Immature natural killer cell (primary cell): ENCODE data around the gene SYNPO. TPM values are rescaled to one million over a fixed set of nuclear protein-coding genes. Genes with fewer than 3 reads are reported as not detected.

Source experiments
- DNase-seq, 3 donors: peaks; one replicate each; pipeline ENCODE4 v3.0.0; 2022; ENCODE audit warnings: mixed read lengths in 1 of 3
- H3K27ac Mint-ChIP-seq, 6 donors: one replicate each; pipeline ENCODE4 v1.8.0; 2020; ENCODE audit warnings: mixed read lengths in 6 of 6, mild to moderate bottlenecking in 5 of 6, inconsistent platforms in 4 of 6, moderate library complexity in 3 of 6
- H3K27me3 Mint-ChIP-seq, 3 donors: one replicate each; pipeline ENCODE4 v1.8.0; 2020 to 2021; ENCODE audit warnings: low read depth in 3 of 3, mild to moderate bottlenecking in 3 of 3, mixed read lengths in 3 of 3, moderate library complexity in 3 of 3, inconsistent platforms in 1 of 3
- H3K36me3 Mint-ChIP-seq, 3 donors: one replicate each; pipeline ENCODE4 v1.8.0; 2020; ENCODE audit warnings: mixed read lengths in 3 of 3, inconsistent platforms in 2 of 3, mild to moderate bottlenecking in 2 of 3
- H3K4me1 Mint-ChIP-seq, 2 donors: one replicate each; pipeline ENCODE4 v1.8.0; 2020; ENCODE audit warnings: inconsistent platforms in 2 of 2, mild to moderate bottlenecking in 2 of 2, mixed read lengths in 2 of 2, moderate library complexity in 1 of 2
- H3K4me3 Mint-ChIP-seq, 5 donors: one replicate each; pipeline ENCODE4 v1.8.0; 2020; ENCODE audit warnings: mild to moderate bottlenecking in 5 of 5, mixed read lengths in 5 of 5, inconsistent platforms in 3 of 5, moderate library complexity in 3 of 5
- H3K9me3 Mint-ChIP-seq, 6 donors: one replicate each; pipeline ENCODE4 v1.8.0; 2020; ENCODE audit warnings: mild to moderate bottlenecking in 6 of 6, mixed read lengths in 6 of 6, inconsistent platforms in 4 of 6, moderate library complexity in 3 of 6
- polyA plus RNA-seq, 3 donors: library from polyadenylated mRNA; unstranded; fragments of 300-500 nt; fragmentation: Illumina TruSeq; gene quantifications; one replicate each; pipeline ENCODE4 v1.2.3, GENCODE V29; 2021

SYNPO gene
- polyA plus RNA-seq, 3 donors from 2014 or later = not detected

- H3K4me1 Mint-ChIP-seq = peaks cover 7 to 11% of the 10 kb centered on the region in 2 donors
- H3K27me3 Mint-ChIP-seq = peaks cover 4 to 18% (median 13%) of the 10 kb centered on the region in 3 donors
- H3K36me3 Mint-ChIP-seq = no peaks in the 10 kb centered on the region
- no peaks in the 10 kb centered on the region for H3K9me3 Mint-ChIP-seq
- peak overlapping the region; percentile 79 to 93 (median 85) for H3K4me3 Mint-ChIP-seq
- H3K27ac Mint-ChIP-seq = no peak overlapping the region
- no peak for DNase-seq
These were observed 16.6 kb upstream of the SYNPO start for GRCh38 chr5:150623878-150624216.

- H3K4me1 Mint-ChIP-seq = peaks cover 7 to 11% of the 10 kb centered on the region in 2 donors
- H3K36me3 Mint-ChIP-seq = no peaks in the 10 kb centered on the region
- H3K27me3 Mint-ChIP-seq = peaks cover 4 to 18% (median 12%) of the 10 kb centered on the region in 3 donors
- H3K9me3 Mint-ChIP-seq = no peaks in the 10 kb centered on the region
- peak overlapping the region in 1 of 6 donors; percentile 78 for H3K27ac Mint-ChIP-seq
- H3K4me3 Mint-ChIP-seq = peak overlapping the region; percentile 79 to 93 (median 85)
- no peak for DNase-seq
These were observed 15.9 kb upstream of the SYNPO start for GRCh38 chr5:150624334-150625163.

- Mint-ChIP-seq H3K27me3 (peaks cover 4 to 18% (median 12%) of the 10 kb centered on the region in 3 donors), H3K4me1 (peaks cover 7 to 11% of the 10 kb centered on the region in 2 donors), H3K4me3 (no peak overlapping the region), H3K9me3 (no peaks in the 10 kb centered on the region), H3K27ac (no peak overlapping the region), H3K36me3 (no peaks in the 10 kb centered on the region)
- DNase-seq = no peak
These were observed 15.3 kb upstream of the SYNPO start for GRCh38 chr5:150625164-150625535.

GRCh38 chr5:150625831-150626746 is 14.4 kb upstream of the SYNPO start:
- DNase-seq = no peak
- Mint-ChIP-seq H3K4me3 (peak overlapping the region in 2 of 5 donors; percentile 6 to 39), H3K27ac (no peak overlapping the region), H3K27me3 (peaks cover 4 to 18% (median 13%) of the 10 kb centered on the region in 3 donors), H3K9me3 (no peaks in the 10 kb centered on the region), H3K36me3 (no peaks in the 10 kb centered on the region), H3K4me1 (peaks cover 7 to 11% of the 10 kb centered on the region in 2 donors)

GRCh38 chr5:150626853-150627276 is 13.6 kb upstream of the SYNPO start:
- H3K4me3 Mint-ChIP-seq = no peak overlapping the region
- H3K27me3 Mint-ChIP-seq = peaks cover 4 to 18% (median 13%) of the 10 kb centered on the region in 3 donors
- no peaks in the 10 kb centered on the region for H3K36me3 Mint-ChIP-seq
- no peak for DNase-seq
- peaks cover 7 to 11% of the 10 kb centered on the region in 2 donors for H3K4me1 Mint-ChIP-seq
- H3K9me3 Mint-ChIP-seq = no peaks in the 10 kb centered on the region
- H3K27ac Mint-ChIP-seq = no peak overlapping the region

- Mint-ChIP-seq H3K4me3 (no peak overlapping the region), H3K9me3 (no peaks in the 10 kb centered on the region), H3K27me3 (peaks cover 4 to 17% (median 13%) of the 10 kb centered on the region in 3 donors), H3K4me1 (peaks cover 7 to 11% of the 10 kb centered on the region in 2 donors), H3K36me3 (no peaks in the 10 kb centered on the region), H3K27ac (no peak overlapping the region)
- DNase-seq = no peak
These were observed 12.5 kb upstream of the SYNPO start for GRCh38 chr5:150627731-150628545.

- H3K36me3 Mint-ChIP-seq = no peaks in the 10 kb centered on the region
- peaks cover 7 to 10% (median 9%) of the 10 kb centered on the region in 3 donors for H3K27me3 Mint-ChIP-seq
- H3K4me3 Mint-ChIP-seq = no peak overlapping the region
- no peak overlapping the region for H3K27ac Mint-ChIP-seq
- DNase-seq = no peak
- H3K9me3 Mint-ChIP-seq = no peaks in the 10 kb centered on the region
- H3K4me1 Mint-ChIP-seq = peaks cover 5 to 6% of the 10 kb centered on the region in 2 donors
These were observed 11.4 kb upstream of the SYNPO start for GRCh38 chr5:150628936-150629485.

- no peak overlapping the region for H3K27ac Mint-ChIP-seq
- H3K27me3 Mint-ChIP-seq = peaks cover 8 to 9% (median 8%) of the 10 kb centered on the region in 3 donors
- H3K36me3 Mint-ChIP-seq = no peaks in the 10 kb centered on the region
- no peaks in the 10 kb centered on the region for H3K9me3 Mint-ChIP-seq
- H3K4me3 Mint-ChIP-seq = no peak overlapping the region
- H3K4me1 Mint-ChIP-seq = peaks cover 0 to 1% of the 10 kb centered on the region in 2 donors
- DNase-seq = no peak
These were observed 10.4 kb upstream of the SYNPO start for GRCh38 chr5:150630016-150630415.

- Mint-ChIP-seq H3K27ac (no peak overlapping the region), H3K36me3 (no peaks in the 10 kb centered on the region)
These were observed 9.8 kb upstream of the SYNPO start for GRCh38 chr5:150630461-150631325.

GRCh38 chr5:150631326-150631701 is 9.1 kb upstream of the SYNPO start:
- Mint-ChIP-seq H3K9me3 (no peaks in the 10 kb centered on the region), H3K27me3 (peaks cover 6 to 10% (median 7%) of the 10 kb centered on the region in 3 donors), H3K27ac (no peak overlapping the region), H3K4me3 (no peak overlapping the region), H3K36me3 (no peaks in the 10 kb centered on the region), H3K4me1 (peaks cover 0 to under 1% of the 10 kb centered on the region in 2 donors)
- no peak for DNase-seq

More at GRCh38 chr5:150630461-150631325, 9.8 kb upstream of the SYNPO start:
- Mint-ChIP-seq H3K9me3 (no peaks in the 10 kb centered on the region), H3K27me3 (peaks cover 7 to 13% (median 8%) of the 10 kb centered on the region in 3 donors), H3K4me1 (peaks cover 0 to 1% of the 10 kb centered on the region in 2 donors), H3K4me3 (no peak overlapping the region)
- no peak for DNase-seq

GRCh38 chr5:150632305-150633160 is 7.9 kb upstream of the SYNPO start:
- Mint-ChIP-seq H3K4me1 (no peaks in the 10 kb centered on the region), H3K9me3 (no peaks in the 10 kb centered on the region), H3K27me3 (peaks cover 5 to 13% (median 6%) of the 10 kb centered on the region in 3 donors), H3K36me3 (no peaks in the 10 kb centered on the region), H3K27ac (no peak overlapping the region), H3K4me3 (no peak overlapping the region)
- no peak for DNase-seq

- Mint-ChIP-seq H3K9me3 (no peaks in the 10 kb centered on the region), H3K27me3 (peaks cover 5 to 13% (median 6%) of the 10 kb centered on the region in 3 donors), H3K27ac (no peak overlapping the region), H3K4me3 (no peak overlapping the region), H3K4me1 (no peaks in the 10 kb centered on the region), H3K36me3 (no peaks in the 10 kb centered on the region)
- DNase-seq = no peak
These were observed 7.0 kb upstream of the SYNPO start for GRCh38 chr5:150633429-150633828.
